ENCODE results near the gene RGL2. TPM values are rescaled to one million over a fixed set of nuclear protein-coding genes. Genes with fewer than 3 reads are reported as not detected.
A peak's percentile ranks its signal among the peaks of the same experiment; 100 is the strongest.

The RGL2 gene
- total and polyA plus RNA-seq, 2 of the 13 experiments (the other 11 are each of a cell fraction or from before 2014, with no cell fraction given), result 22.9 to 47.4 TPM

DNA sequence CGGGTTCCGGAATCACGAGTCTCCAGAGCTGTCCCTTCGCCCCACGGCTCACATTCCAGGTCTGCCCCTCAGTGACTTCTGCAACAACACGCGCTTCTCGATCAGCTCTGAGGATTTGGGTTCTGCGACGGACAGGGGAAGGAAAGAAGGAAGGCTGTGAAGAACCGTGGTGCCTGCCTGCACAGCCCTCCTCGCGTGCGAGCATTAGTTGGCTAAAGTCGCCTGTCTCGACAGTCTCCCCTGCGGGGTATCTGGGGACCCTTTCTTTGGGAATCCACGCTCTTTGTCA is 50.2 kb downstream of the RGL2 start (continued):
- TF ChIP-seq TFAP4 (IDR thresholded peaks at IDR 0.05; ENCODE audit: borderline replicate concordance, low read depth) (no peak), MAF1 (CRISPR knock-in tag; IDR thresholded peaks at IDR 0.05; ENCODE audit: borderline replicate concordance) (no peak), ZNF280B (CRISPR knock-in tag; IDR thresholded peaks at IDR 0.05; ENCODE audit: borderline replicate concordance) (0 out of 2 replicates have a peak, but pooled peaks have one; percentile 3), ZNF781 (CRISPR knock-in tag; IDR thresholded peaks at IDR 0.05; ENCODE audit: borderline replicate concordance, not compliant biosample characterization) (no peak), ZBTB49 (CRISPR knock-in tag; IDR thresholded peaks at IDR 0.05; ENCODE audit: borderline replicate concordance) (no peak), ZNF292 (CRISPR knock-in tag; IDR thresholded peaks at IDR 0.05; ENCODE audit: borderline replicate concordance, low read depth) (no peak), JUND (CRISPR knock-in tag; IDR thresholded peaks at IDR 0.05) (no peak), ZNF326 (CRISPR knock-in tag; IDR thresholded peaks at IDR 0.05; ENCODE audit: borderline replicate concordance) (no peak), RXRB (CRISPR knock-in tag; IDR thresholded peaks at IDR 0.05; ENCODE audit: borderline replicate concordance) (no peak), ZNF619 (CRISPR knock-in tag; IDR thresholded peaks at IDR 0.05) (peak; percentile 26; the same call in 1 of the 2 replicates), ZFP82 (CRISPR knock-in tag; IDR thresholded peaks at IDR 0.05; ENCODE audit: borderline replicate concordance) (peak; percentile 58; the same call in 1 of the 2 replicates), TGIF2 (CRISPR knock-in tag; IDR thresholded peaks at IDR 0.05) (0 out of 2 replicates have a peak, but pooled peaks have one; percentile 9), GFI1 (CRISPR knock-in tag; IDR thresholded peaks at IDR 0.05; ENCODE audit: borderline replicate concordance) (no peak), ZBTB21 (CRISPR knock-in tag; IDR thresholded peaks at IDR 0.05) (no peak), SETDB1 (CRISPR knock-in tag; IDR thresholded peaks at IDR 0.05; ENCODE audit: borderline replicate concordance) (peak; percentile 35; the same call in 1 of the 2 replicates), ZBTB7A (CRISPR knock-in tag; IDR thresholded peaks at IDR 0.05) (0 out of 2 replicates have a peak, but pooled peaks have one; percentile 2), ZNF329 (CRISPR knock-in tag; IDR thresholded peaks at IDR 0.05; ENCODE audit: low read depth) (no peak)
- TF ChIP-seq, protein P1, sequence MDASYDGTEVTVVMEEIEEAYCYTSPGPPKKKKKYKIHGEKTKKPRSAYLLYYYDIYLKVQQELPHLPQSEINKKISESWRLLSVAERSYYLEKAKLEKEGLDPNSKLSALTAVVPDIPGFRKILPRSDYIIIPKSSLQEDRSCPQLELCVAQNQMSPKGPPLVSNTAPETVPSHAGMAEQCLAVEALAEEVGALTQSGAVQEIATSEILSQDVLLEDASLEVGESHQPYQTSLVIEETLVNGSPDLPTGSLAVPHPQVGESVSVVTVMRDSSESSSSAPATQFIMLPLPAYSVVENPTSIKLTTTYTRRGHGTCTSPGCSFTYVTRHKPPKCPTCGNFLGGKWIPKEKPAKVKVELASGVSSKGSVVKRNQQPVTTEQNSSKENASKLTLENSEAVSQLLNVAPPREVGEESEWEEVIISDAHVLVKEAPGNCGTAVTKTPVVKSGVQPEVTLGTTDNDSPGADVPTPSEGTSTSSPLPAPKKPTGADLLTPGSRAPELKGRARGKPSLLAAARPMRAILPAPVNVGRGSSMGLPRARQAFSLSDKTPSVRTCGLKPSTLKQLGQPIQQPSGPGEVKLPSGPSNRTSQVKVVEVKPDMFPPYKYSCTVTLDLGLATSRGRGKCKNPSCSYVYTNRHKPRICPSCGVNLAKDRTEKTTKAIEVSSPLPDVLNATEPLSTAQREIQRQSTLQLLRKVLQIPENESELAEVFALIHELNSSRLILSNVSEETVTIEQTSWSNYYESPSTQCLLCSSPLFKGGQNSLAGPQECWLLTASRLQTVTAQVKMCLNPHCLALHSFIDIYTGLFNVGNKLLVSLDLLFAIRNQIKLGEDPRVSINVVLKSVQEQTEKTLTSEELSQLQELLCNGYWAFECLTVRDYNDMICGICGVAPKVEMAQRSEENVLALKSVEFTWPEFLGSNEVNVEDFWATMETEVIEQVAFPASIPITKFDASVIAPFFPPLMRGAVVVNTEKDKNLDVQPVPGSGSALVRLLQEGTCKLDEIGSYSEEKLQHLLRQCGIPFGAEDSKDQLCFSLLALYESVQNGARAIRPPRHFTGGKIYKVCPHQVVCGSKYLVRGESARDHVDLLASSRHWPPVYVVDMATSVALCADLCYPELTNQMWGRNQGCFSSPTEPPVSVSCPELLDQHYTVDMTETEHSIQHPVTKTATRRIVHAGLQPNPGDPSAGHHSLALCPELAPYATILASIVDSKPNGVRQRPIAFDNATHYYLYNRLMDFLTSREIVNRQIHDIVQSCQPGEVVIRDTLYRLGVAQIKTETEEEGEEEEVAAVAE (CRISPR knock-in tag; IDR thresholded peaks at IDR 0.05; ENCODE audit: borderline replicate concordance), result no peak
- TF ChIP-seq, protein P2, sequence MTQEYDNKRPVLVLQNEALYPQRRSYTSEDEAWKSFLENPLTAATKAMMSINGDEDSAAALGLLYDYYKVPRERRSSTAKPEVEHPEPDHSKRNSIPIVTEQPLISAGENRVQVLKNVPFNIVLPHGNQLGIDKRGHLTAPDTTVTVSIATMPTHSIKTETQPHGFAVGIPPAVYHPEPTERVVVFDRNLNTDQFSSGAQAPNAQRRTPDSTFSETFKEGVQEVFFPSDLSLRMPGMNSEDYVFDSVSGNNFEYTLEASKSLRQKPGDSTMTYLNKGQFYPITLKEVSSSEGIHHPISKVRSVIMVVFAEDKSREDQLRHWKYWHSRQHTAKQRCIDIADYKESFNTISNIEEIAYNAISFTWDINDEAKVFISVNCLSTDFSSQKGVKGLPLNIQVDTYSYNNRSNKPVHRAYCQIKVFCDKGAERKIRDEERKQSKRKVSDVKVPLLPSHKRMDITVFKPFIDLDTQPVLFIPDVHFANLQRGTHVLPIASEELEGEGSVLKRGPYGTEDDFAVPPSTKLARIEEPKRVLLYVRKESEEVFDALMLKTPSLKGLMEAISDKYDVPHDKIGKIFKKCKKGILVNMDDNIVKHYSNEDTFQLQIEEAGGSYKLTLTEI (CRISPR knock-in tag; conservative IDR thresholded peaks at IDR 0.05), result no peak

Data from HepG2 (cell line).